ENCODE data around the gene POU4F1.

POU4F1 gene

GRCh38 chr13:78593652-78594455 lies 9.5 kb downstream of the POU4F1 start:
- ATAC-seq (replicated peaks) = no peak
- H3K27ac Mint-ChIP-seq = peak overlapping the region in 1 of 2 donors; percentile 60
- no peaks in the 10 kb centered on the region for H3K9me3 Mint-ChIP-seq
- no peak for DNase-seq
- peaks cover 82 to 84% of the 10 kb centered on the region in 2 donors for H3K27me3 Mint-ChIP-seq
- peaks cover 36% of the 10 kb centered on the region for H3K36me3 Mint-ChIP-seq (ENCODE audit: insufficient read depth)
- peaks cover 0 to 4% of the 10 kb centered on the region in 2 donors for H3K4me1 Mint-ChIP-seq (ENCODE audit: low read depth in 2 of 2)
- no peak overlapping the region for H3K4me3 Mint-ChIP-seq

- H3K4me3 Mint-ChIP-seq = no peak overlapping the region
- peaks cover 0 to 4% of the 10 kb centered on the region in 2 donors for H3K4me1 Mint-ChIP-seq (ENCODE audit: low read depth in 2 of 2)
- H3K9me3 Mint-ChIP-seq = no peaks in the 10 kb centered on the region
- H3K27me3 Mint-ChIP-seq = peaks cover 84 to 88% of the 10 kb centered on the region in 2 donors
- DNase-seq = no peak
- H3K36me3 Mint-ChIP-seq (ENCODE audit: insufficient read depth) = peaks cover 36% of the 10 kb centered on the region
- ATAC-seq (replicated peaks) = no peak
- H3K27ac Mint-ChIP-seq = no peak overlapping the region
Observed at GRCh38 chr13:78593129-78593528, 10.2 kb downstream of the POU4F1 start.

GRCh38 chr13:78592584-78592983 lies 10.8 kb downstream of the POU4F1 start:
- Mint-ChIP-seq H3K4me1 (ENCODE audit: low read depth in 2 of 2) (peaks cover under 1 to 4% of the 10 kb centered on the region in 2 donors), H3K27me3 (peaks cover 87 to 90% of the 10 kb centered on the region in 2 donors), H3K9me3 (peaks cover 2% of the 10 kb centered on the region in 2 donors), H3K36me3 (ENCODE audit: insufficient read depth) (peaks cover 36% of the 10 kb centered on the region), H3K4me3 (no peak overlapping the region), H3K27ac (no peak overlapping the region)
- no peak for DNase-seq
- no peak for ATAC-seq (replicated peaks)

- Mint-ChIP-seq H3K27ac (no peak overlapping the region), H3K4me1 (ENCODE audit: low read depth in 2 of 2) (peaks cover 3 to 4% of the 10 kb centered on the region in 2 donors)
- ATAC-seq (replicated peaks) = no peak
Observed at GRCh38 chr13:78589206-78589605, 14.1 kb downstream of the POU4F1 start.

GRCh38 chr13:78587395-78587794 lies 16.0 kb downstream of the POU4F1 start:
- DNase-seq = no peak
- peaks cover 3 to 4% of the 10 kb centered on the region in 2 donors for H3K4me1 Mint-ChIP-seq (ENCODE audit: low read depth in 2 of 2)
- H3K27ac Mint-ChIP-seq = no peak overlapping the region
- H3K4me3 Mint-ChIP-seq = no peak overlapping the region
- H3K9me3 Mint-ChIP-seq = peaks cover 5% of the 10 kb centered on the region in 2 donors
- H3K36me3 Mint-ChIP-seq (ENCODE audit: insufficient read depth) = peaks cover 5% of the 10 kb centered on the region
- H3K27me3 Mint-ChIP-seq = peaks cover 64 to 82% of the 10 kb centered on the region in 2 donors
- no peak for ATAC-seq (replicated peaks)

More at GRCh38 chr13:78589206-78589605, 14.1 kb downstream of the POU4F1 start:
- H3K4me3 Mint-ChIP-seq = no peak overlapping the region
- peaks cover 5% of the 10 kb centered on the region in 2 donors for H3K9me3 Mint-ChIP-seq
- DNase-seq = no peak
- peaks cover 12% of the 10 kb centered on the region for H3K36me3 Mint-ChIP-seq (ENCODE audit: insufficient read depth)
- peaks cover 82 to 92% of the 10 kb centered on the region in 2 donors for H3K27me3 Mint-ChIP-seq

GRCh38 chr13:78586706-78587105 lies 16.6 kb downstream of the POU4F1 start:
- H3K4me3 Mint-ChIP-seq = peak overlapping the region in 1 of 2 donors; percentile 3
- no peak overlapping the region for H3K27ac Mint-ChIP-seq
- DNase-seq (no peak), ATAC-seq (replicated peaks) (no peak)
- peaks cover 5% of the 10 kb centered on the region for H3K36me3 Mint-ChIP-seq (ENCODE audit: insufficient read depth)
- H3K9me3 Mint-ChIP-seq = peaks cover 5% of the 10 kb centered on the region in 2 donors
- H3K27me3 Mint-ChIP-seq = peaks cover 58 to 78% of the 10 kb centered on the region in 2 donors
- peaks cover 3 to 4% of the 10 kb centered on the region in 2 donors for H3K4me1 Mint-ChIP-seq (ENCODE audit: low read depth in 2 of 2)

- H3K27ac Mint-ChIP-seq = no peak overlapping the region
- ATAC-seq (replicated peaks) (no peak), DNase-seq (no peak)
- H3K27me3 Mint-ChIP-seq = peaks cover 33 to 45% of the 10 kb centered on the region in 2 donors
- H3K36me3 Mint-ChIP-seq (ENCODE audit: insufficient read depth) = peaks cover 3% of the 10 kb centered on the region
- no peaks in the 10 kb centered on the region for H3K4me1 Mint-ChIP-seq (ENCODE audit: low read depth in 2 of 2)
- peaks cover 0 to 1% of the 10 kb centered on the region in 2 donors for H3K9me3 Mint-ChIP-seq
- no peak overlapping the region for H3K4me3 Mint-ChIP-seq
Observed at GRCh38 chr13:78576261-78576660, 27.1 kb downstream of the POU4F1 start.

- H3K4me1 Mint-ChIP-seq (ENCODE audit: low read depth in 2 of 2) = no peaks in the 10 kb centered on the region
- H3K9me3 Mint-ChIP-seq = peaks cover 0 to 1% of the 10 kb centered on the region in 2 donors
- H3K36me3 Mint-ChIP-seq (ENCODE audit: insufficient read depth) = no peaks in the 10 kb centered on the region
- H3K27me3 Mint-ChIP-seq = peaks cover 10 to 25% of the 10 kb centered on the region in 2 donors
- no peak overlapping the region for H3K27ac Mint-ChIP-seq
- ATAC-seq (replicated peaks) (no peak), DNase-seq (no peak)
- no peak overlapping the region for H3K4me3 Mint-ChIP-seq
Observed at GRCh38 chr13:78572459-78572858, 30.9 kb downstream of the POU4F1 start.

- no peak overlapping the region for H3K27ac Mint-ChIP-seq
- ATAC-seq (replicated peaks) (no peak), DNase-seq (no peak)
- no peaks in the 10 kb centered on the region for H3K36me3 Mint-ChIP-seq (ENCODE audit: insufficient read depth)
- H3K4me1 Mint-ChIP-seq (ENCODE audit: low read depth in 2 of 2) = no peaks in the 10 kb centered on the region
- peaks cover 0 to 1% of the 10 kb centered on the region in 2 donors for H3K9me3 Mint-ChIP-seq
- peaks cover 10 to 19% of the 10 kb centered on the region in 2 donors for H3K27me3 Mint-ChIP-seq
- H3K4me3 Mint-ChIP-seq = no peak overlapping the region
Observed at GRCh38 chr13:78569029-78569428, 34.3 kb downstream of the POU4F1 start.

GRCh38 chr13:78566631-78567030 lies 36.7 kb downstream of the POU4F1 start:
- peaks cover 24 to 37% of the 10 kb centered on the region in 2 donors for H3K27me3 Mint-ChIP-seq
- H3K4me3 Mint-ChIP-seq = no peak overlapping the region
- peaks cover 0 to 1% of the 10 kb centered on the region in 2 donors for H3K9me3 Mint-ChIP-seq
- H3K36me3 Mint-ChIP-seq (ENCODE audit: insufficient read depth) = no peaks in the 10 kb centered on the region
- no peaks in the 10 kb centered on the region for H3K4me1 Mint-ChIP-seq (ENCODE audit: low read depth in 2 of 2)
- ATAC-seq (replicated peaks) (no peak), DNase-seq (no peak)
- no peak overlapping the region for H3K27ac Mint-ChIP-seq

- peaks cover 0 to 1% of the 10 kb centered on the region in 2 donors for H3K9me3 Mint-ChIP-seq
- peaks cover 27 to 43% of the 10 kb centered on the region in 2 donors for H3K27me3 Mint-ChIP-seq
- H3K4me3 Mint-ChIP-seq = no peak overlapping the region
- ATAC-seq (replicated peaks) (no peak), DNase-seq (no peak)
- no peaks in the 10 kb centered on the region for H3K36me3 Mint-ChIP-seq (ENCODE audit: insufficient read depth)
- no peaks in the 10 kb centered on the region for H3K4me1 Mint-ChIP-seq (ENCODE audit: low read depth in 2 of 2)
- no peak overlapping the region for H3K27ac Mint-ChIP-seq
Observed at GRCh38 chr13:78562237-78562889, 41.0 kb downstream of the POU4F1 start.
